ENCODE data around the gene HSF4. TPM values are rescaled to one million over a fixed set of nuclear protein-coding genes. Genes with fewer than 3 reads are reported as not detected.
A peak's percentile ranks its signal among the peaks of the same experiment; 100 is the strongest.

HSF4 gene
- polyA plus RNA-seq, 1 donor, result 8.2 TPM

GRCh38 chr16:67194260-67194659 lies 29.7 kb downstream of the HSF4 start:
- Histone ChIP-seq H3K4me1 (ENCODE audit: control insufficient read depth, insufficient read depth, low read length) (peaks cover 34% of the 10 kb centered on the region), H3K4me3 (ENCODE audit: low read length) (no peak overlapping the region), H3K27ac (ENCODE audit: low read length) (no peak overlapping the region), H3K36me3 (ENCODE audit: control insufficient read depth, insufficient read depth, low read length) (peaks cover 51% of the 10 kb centered on the region), H3K9me3 (ENCODE audit: control insufficient read depth, low read depth, low read length) (peaks cover 2% of the 10 kb centered on the region), H3K27me3 (ENCODE audit: control insufficient read depth, insufficient read depth, low read length) (no peaks in the 10 kb centered on the region)
- no peak for DNase-seq
- WGBS (ENCODE audit: insufficient coverage, low lambda C conversion rate), result no CpG with 5 or more reads among the region's 6 CpGs

GRCh38 chr16:67195676-67196075 lies 31.1 kb downstream of the HSF4 start:
- DNase-seq, result no peak
- no peaks in the 10 kb centered on the region for H3K27me3 ChIP-seq (ENCODE audit: control insufficient read depth, insufficient read depth, low read length)
- H3K4me1 ChIP-seq (ENCODE audit: control insufficient read depth, insufficient read depth, low read length), result peaks cover 39% of the 10 kb centered on the region
- H3K9me3 ChIP-seq (ENCODE audit: control insufficient read depth, low read depth, low read length), result peaks cover 2% of the 10 kb centered on the region
- no peak overlapping the region for H3K4me3 ChIP-seq (ENCODE audit: low read length)
- no peak overlapping the region for H3K27ac ChIP-seq (ENCODE audit: low read length)
- no CpG with 5 or more reads among the region's 5 CpGs for WGBS (ENCODE audit: insufficient coverage, low lambda C conversion rate)
- peaks cover 53% of the 10 kb centered on the region for H3K36me3 ChIP-seq (ENCODE audit: control insufficient read depth, insufficient read depth, low read length)

GRCh38 chr16:67196881-67197280 lies 32.3 kb downstream of the HSF4 start:
- peaks cover 61% of the 10 kb centered on the region for H3K36me3 ChIP-seq (ENCODE audit: control insufficient read depth, insufficient read depth, low read length)
- no peak overlapping the region for H3K4me3 ChIP-seq (ENCODE audit: low read length)
- WGBS (ENCODE audit: insufficient coverage, low lambda C conversion rate), result no CpG with 5 or more reads among the region's 1 CpG
- H3K9me3 ChIP-seq (ENCODE audit: control insufficient read depth, low read depth, low read length), result peaks cover 2% of the 10 kb centered on the region
- H3K4me1 ChIP-seq (ENCODE audit: control insufficient read depth, insufficient read depth, low read length), result peaks cover 33% of the 10 kb centered on the region
- no peak overlapping the region for H3K27ac ChIP-seq (ENCODE audit: low read length)
- no peak for DNase-seq
- no peaks in the 10 kb centered on the region for H3K27me3 ChIP-seq (ENCODE audit: control insufficient read depth, insufficient read depth, low read length)

- Histone ChIP-seq H3K4me3 (ENCODE audit: low read length) (no peak overlapping the region), H3K27me3 (ENCODE audit: control insufficient read depth, insufficient read depth, low read length) (no peaks in the 10 kb centered on the region), H3K4me1 (ENCODE audit: control insufficient read depth, insufficient read depth, low read length) (peaks cover 31% of the 10 kb centered on the region), H3K36me3 (ENCODE audit: control insufficient read depth, insufficient read depth, low read length) (peaks cover 69% of the 10 kb centered on the region), H3K27ac (ENCODE audit: low read length) (peak overlapping the region; percentile 99), H3K9me3 (ENCODE audit: control insufficient read depth, low read depth, low read length) (no peaks in the 10 kb centered on the region)
- no CpG with 5 or more reads among the region's 6 CpGs for WGBS (ENCODE audit: insufficient coverage, low lambda C conversion rate)
- no peak for DNase-seq
Measured at GRCh38 chr16:67197704-67198103, 33.2 kb downstream of the HSF4 start.

GRCh38 chr16:67198238-67198734 lies 33.7 kb downstream of the HSF4 start:
- DNase-seq, result peak in 1 of 2 donors; percentile 63
- no peaks in the 10 kb centered on the region for H3K27me3 ChIP-seq (ENCODE audit: control insufficient read depth, insufficient read depth, low read length)
- no peaks in the 10 kb centered on the region for H3K9me3 ChIP-seq (ENCODE audit: control insufficient read depth, low read depth, low read length)
- no CpG with 5 or more reads among the region's 12 CpGs for WGBS (ENCODE audit: insufficient coverage, low lambda C conversion rate)
- peaks cover 25% of the 10 kb centered on the region for H3K4me1 ChIP-seq (ENCODE audit: control insufficient read depth, insufficient read depth, low read length)
- H3K4me3 ChIP-seq (ENCODE audit: low read length), result no peak overlapping the region
- H3K36me3 ChIP-seq (ENCODE audit: control insufficient read depth, insufficient read depth, low read length), result peaks cover 71% of the 10 kb centered on the region
- peak overlapping the region; percentile 99 for H3K27ac ChIP-seq (ENCODE audit: low read length)

- Histone ChIP-seq H3K9me3 (ENCODE audit: control insufficient read depth, low read depth, low read length) (no peaks in the 10 kb centered on the region), H3K27ac (ENCODE audit: low read length) (peak within 1 kb of the TSS; percentile 99), H3K27me3 (ENCODE audit: control insufficient read depth, insufficient read depth, low read length) (no peaks in the 10 kb centered on the region), H3K4me3 (ENCODE audit: low read length) (peak within 1 kb of the TSS; percentile 96), H3K36me3 (ENCODE audit: control insufficient read depth, insufficient read depth, low read length) (peaks cover 73% of the 10 kb centered on the region), H3K4me1 (ENCODE audit: control insufficient read depth, insufficient read depth, low read length) (peaks cover 20% of the 10 kb centered on the region)
- no CpG with 5 or more reads among the region's 61 CpGs for WGBS (ENCODE audit: insufficient coverage, low lambda C conversion rate)
- peak; percentile 83 to 91 for DNase-seq
Measured at GRCh38 chr16:67199011-67199807, 34.7 kb downstream of the HSF4 start, which contains the start of gene ELMO3. ELMO3 (plus strand) TSS chr16:67199131; CDS start chr16:67199327, 196 bp downstream.

- Histone ChIP-seq H3K27ac (ENCODE audit: low read length) (peak overlapping the region; percentile 99), H3K4me1 (ENCODE audit: control insufficient read depth, insufficient read depth, low read length) (peaks cover 20% of the 10 kb centered on the region), H3K27me3 (ENCODE audit: control insufficient read depth, insufficient read depth, low read length) (no peaks in the 10 kb centered on the region), H3K9me3 (ENCODE audit: control insufficient read depth, low read depth, low read length) (no peaks in the 10 kb centered on the region), H3K4me3 (ENCODE audit: low read length) (peak overlapping the region; percentile 96), H3K36me3 (ENCODE audit: control insufficient read depth, insufficient read depth, low read length) (peaks cover 70% of the 10 kb centered on the region)
- 13% methylated on average over 3 of the region's 22 CpGs for WGBS (ENCODE audit: insufficient coverage, low lambda C conversion rate)
- DNase-seq, result peak in 1 of 2 donors; percentile 56
Measured at GRCh38 chr16:67199808-67200198, 35.3 kb downstream of the HSF4 start.

- Histone ChIP-seq H3K27me3 (ENCODE audit: control insufficient read depth, insufficient read depth, low read length) (no peaks in the 10 kb centered on the region), H3K36me3 (ENCODE audit: control insufficient read depth, insufficient read depth, low read length) (peaks cover 63% of the 10 kb centered on the region), H3K4me1 (ENCODE audit: control insufficient read depth, insufficient read depth, low read length) (peaks cover 20% of the 10 kb centered on the region), H3K4me3 (ENCODE audit: low read length) (no peak overlapping the region), H3K27ac (ENCODE audit: low read length) (no peak overlapping the region), H3K9me3 (ENCODE audit: control insufficient read depth, low read depth, low read length) (no peaks in the 10 kb centered on the region)
- WGBS (ENCODE audit: insufficient coverage, low lambda C conversion rate), result no CpG with 5 or more reads among the region's 8 CpGs
- no peak for DNase-seq
Measured at GRCh38 chr16:67200491-67200890, 35.9 kb downstream of the HSF4 start.

- H3K27ac ChIP-seq (ENCODE audit: low read length), result no peak overlapping the region
- H3K36me3 ChIP-seq (ENCODE audit: control insufficient read depth, insufficient read depth, low read length), result peaks cover 55% of the 10 kb centered on the region
- H3K27me3 ChIP-seq (ENCODE audit: control insufficient read depth, insufficient read depth, low read length), result no peaks in the 10 kb centered on the region
- WGBS (ENCODE audit: insufficient coverage, low lambda C conversion rate), result no CpG with 5 or more reads among the region's 40 CpGs
- H3K4me1 ChIP-seq (ENCODE audit: control insufficient read depth, insufficient read depth, low read length), result peaks cover 20% of the 10 kb centered on the region
- DNase-seq, result no peak
- H3K4me3 ChIP-seq (ENCODE audit: low read length), result no peak overlapping the region
- no peaks in the 10 kb centered on the region for H3K9me3 ChIP-seq (ENCODE audit: control insufficient read depth, low read depth, low read length)
Measured at GRCh38 chr16:67201411-67202345, 37.1 kb downstream of the HSF4 start.

GRCh38 chr16:67202426-67202825 lies 37.9 kb downstream of the HSF4 start:
- Histone ChIP-seq H3K27ac (ENCODE audit: low read length) (no peak overlapping the region), H3K9me3 (ENCODE audit: control insufficient read depth, low read depth, low read length) (no peaks in the 10 kb centered on the region), H3K4me3 (ENCODE audit: low read length) (no peak overlapping the region), H3K36me3 (ENCODE audit: control insufficient read depth, insufficient read depth, low read length) (peaks cover 48% of the 10 kb centered on the region), H3K27me3 (ENCODE audit: control insufficient read depth, insufficient read depth, low read length) (no peaks in the 10 kb centered on the region), H3K4me1 (ENCODE audit: control insufficient read depth, insufficient read depth, low read length) (peaks cover 18% of the 10 kb centered on the region)
- DNase-seq, result no peak
- no CpG with 5 or more reads among the region's 12 CpGs for WGBS (ENCODE audit: insufficient coverage, low lambda C conversion rate)
